Sigmoid colon (tissue), 7 donors: Measurements from ENCODE around the gene SBNO2. TPM values are rescaled to one million over a fixed set of nuclear protein-coding genes. Genes with fewer than 3 reads are reported as not detected.

Experiments
- DNase-seq: peaks from one replicate; pipeline ENCODE4 v3.0.0-alpha.2; 2019
- H3K27ac ChIP-seq, 4 donors: fragments of 200-600 bp; sonication (generic); one replicate each; pipeline ENCODE4 v1.5.1; 2016 to 2019; ENCODE audit warnings: mild to moderate bottlenecking in 1 of 4
- H3K27me3 ChIP-seq, 3 donors: fragments of 200-600 bp; sonication (generic); one replicate each; pipeline ENCODE4 v1.5.1; 2019; ENCODE audit warnings: mild to moderate bottlenecking in 1 of 3
- H3K36me3 ChIP-seq, 4 donors: fragments of 200-600 bp; sonication (generic); one replicate each; pipeline ENCODE4 v1.5.1; 2016 to 2019
- H3K4me1 ChIP-seq, 4 donors: fragments of 200-600 bp; sonication (generic); one replicate each; pipeline ENCODE4 v1.5.1; 2017 to 2019
- H3K4me3 ChIP-seq, 4 donors: fragments of 200-600 bp; sonication (generic); one replicate each; pipeline ENCODE4 v1.5.1; 2017 to 2019; ENCODE audit warnings: mild to moderate bottlenecking in 2 of 4, moderate library complexity in 1 of 4
- H3K9me3 ChIP-seq, 4 donors: fragments of 200-600 bp in 3 of 4; sonication (generic) in 3 of 4; one replicate each; pipeline versions ENCODE4 v1.5.1 to v1.6.1; 2013 to 2019
- EP300 ChIP-seq, 4 donors: sonication (generic); formaldehyde crosslinking; IDR thresholded peaks; one replicate each; pipeline ENCODE4 v1.6.1; 2017; ENCODE audit warnings: antibody characterized with exemption in 4 of 4
- POLR2A ChIP-seq, 2 donors: fragments of 450-650 bp; IDR thresholded peaks; one replicate each; pipeline ENCODE4 v1.6.1; 2016; ENCODE audit warnings: antibody characterized with exemption in 2 of 2, mild to moderate bottlenecking in 2 of 2, moderate library complexity in 2 of 2
- POLR2AphosphoS5 ChIP-seq, 4 donors: sonication (generic); formaldehyde crosslinking; IDR thresholded peaks; one replicate each; pipeline ENCODE4 v1.6.1; 2017; ENCODE audit warnings: antibody characterized with exemption in 4 of 4
- WGBS, 2 donors: extraction: QIAGEN DNeasy Blood & Tissue Kit; methylation state at CpG; one replicate each; pipeline ENCODE4 v1.1.7; 2013; 5-methylcytosine and 5-hydroxymethylcytosine counted together
- intact Hi-C: fragments of 100-400 bp; cut with DNase I; formaldehyde crosslinking; loops from one replicate; pipeline ENCODE4 v1.15.1; 2023
- polyA plus RNA-seq, 3 donors: library from polyadenylated mRNA; stranded (reverse); fragments of 200-250 nt; gene quantifications; one replicate each; pipeline ENCODE4 v1.2.3, GENCODE V29; 2013
- total RNA-seq, 4 donors: library from RNA; depleted of rRNA; stranded (reverse); fragments of >200 nt; gene quantifications; one replicate each; pipeline ENCODE4 v1.1.0, GENCODE V29; 2016
- TF ChIP-seq, protein P1 (sequence below), 4 experiments: fragments of 450-650 bp in 3 of 4; fragments of 200-600 bp in 1 of 4; IDR thresholded peaks; one replicate each; pipeline ENCODE4 v1.5.1; 2016 to 2019; ENCODE audit warnings: antibody characterized with exemption in 4 of 4, mild to moderate bottlenecking in 3 of 4, moderate library complexity in 2 of 4
- donor health status: healthy with polysubstance abuse.
- donor health status: Bipolar disorder and iron deficiency.
- donor health status: healthy.

Gene SBNO2, protein sequence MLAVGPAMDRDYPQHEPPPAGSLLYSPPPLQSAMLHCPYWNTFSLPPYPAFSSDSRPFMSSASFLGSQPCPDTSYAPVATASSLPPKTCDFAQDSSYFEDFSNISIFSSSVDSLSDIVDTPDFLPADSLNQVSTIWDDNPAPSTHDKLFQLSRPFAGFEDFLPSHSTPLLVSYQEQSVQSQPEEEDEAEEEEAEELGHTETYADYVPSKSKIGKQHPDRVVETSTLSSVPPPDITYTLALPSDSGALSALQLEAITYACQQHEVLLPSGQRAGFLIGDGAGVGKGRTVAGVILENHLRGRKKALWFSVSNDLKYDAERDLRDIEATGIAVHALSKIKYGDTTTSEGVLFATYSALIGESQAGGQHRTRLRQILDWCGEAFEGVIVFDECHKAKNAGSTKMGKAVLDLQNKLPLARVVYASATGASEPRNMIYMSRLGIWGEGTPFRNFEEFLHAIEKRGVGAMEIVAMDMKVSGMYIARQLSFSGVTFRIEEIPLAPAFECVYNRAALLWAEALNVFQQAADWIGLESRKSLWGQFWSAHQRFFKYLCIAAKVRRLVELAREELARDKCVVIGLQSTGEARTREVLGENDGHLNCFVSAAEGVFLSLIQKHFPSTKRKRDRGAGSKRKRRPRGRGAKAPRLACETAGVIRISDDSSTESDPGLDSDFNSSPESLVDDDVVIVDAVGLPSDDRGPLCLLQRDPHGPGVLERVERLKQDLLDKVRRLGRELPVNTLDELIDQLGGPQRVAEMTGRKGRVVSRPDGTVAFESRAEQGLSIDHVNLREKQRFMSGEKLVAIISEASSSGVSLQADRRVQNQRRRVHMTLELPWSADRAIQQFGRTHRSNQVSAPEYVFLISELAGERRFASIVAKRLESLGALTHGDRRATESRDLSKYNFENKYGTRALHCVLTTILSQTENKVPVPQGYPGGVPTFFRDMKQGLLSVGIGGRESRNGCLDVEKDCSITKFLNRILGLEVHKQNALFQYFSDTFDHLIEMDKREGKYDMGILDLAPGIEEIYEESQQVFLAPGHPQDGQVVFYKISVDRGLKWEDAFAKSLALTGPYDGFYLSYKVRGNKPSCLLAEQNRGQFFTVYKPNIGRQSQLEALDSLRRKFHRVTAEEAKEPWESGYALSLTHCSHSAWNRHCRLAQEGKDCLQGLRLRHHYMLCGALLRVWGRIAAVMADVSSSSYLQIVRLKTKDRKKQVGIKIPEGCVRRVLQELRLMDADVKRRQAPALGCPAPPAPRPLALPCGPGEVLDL (N-terminal part only)
- total RNA-seq (10 to 100 TPM in 3 of 4 donors, 1 to 10 TPM in 1; 6.8 to 91.9 (median 14.7) TPM), polyA plus RNA-seq (10 to 100 TPM; 11.4 to 75.0 (median 14.8) TPM)

DNA sequence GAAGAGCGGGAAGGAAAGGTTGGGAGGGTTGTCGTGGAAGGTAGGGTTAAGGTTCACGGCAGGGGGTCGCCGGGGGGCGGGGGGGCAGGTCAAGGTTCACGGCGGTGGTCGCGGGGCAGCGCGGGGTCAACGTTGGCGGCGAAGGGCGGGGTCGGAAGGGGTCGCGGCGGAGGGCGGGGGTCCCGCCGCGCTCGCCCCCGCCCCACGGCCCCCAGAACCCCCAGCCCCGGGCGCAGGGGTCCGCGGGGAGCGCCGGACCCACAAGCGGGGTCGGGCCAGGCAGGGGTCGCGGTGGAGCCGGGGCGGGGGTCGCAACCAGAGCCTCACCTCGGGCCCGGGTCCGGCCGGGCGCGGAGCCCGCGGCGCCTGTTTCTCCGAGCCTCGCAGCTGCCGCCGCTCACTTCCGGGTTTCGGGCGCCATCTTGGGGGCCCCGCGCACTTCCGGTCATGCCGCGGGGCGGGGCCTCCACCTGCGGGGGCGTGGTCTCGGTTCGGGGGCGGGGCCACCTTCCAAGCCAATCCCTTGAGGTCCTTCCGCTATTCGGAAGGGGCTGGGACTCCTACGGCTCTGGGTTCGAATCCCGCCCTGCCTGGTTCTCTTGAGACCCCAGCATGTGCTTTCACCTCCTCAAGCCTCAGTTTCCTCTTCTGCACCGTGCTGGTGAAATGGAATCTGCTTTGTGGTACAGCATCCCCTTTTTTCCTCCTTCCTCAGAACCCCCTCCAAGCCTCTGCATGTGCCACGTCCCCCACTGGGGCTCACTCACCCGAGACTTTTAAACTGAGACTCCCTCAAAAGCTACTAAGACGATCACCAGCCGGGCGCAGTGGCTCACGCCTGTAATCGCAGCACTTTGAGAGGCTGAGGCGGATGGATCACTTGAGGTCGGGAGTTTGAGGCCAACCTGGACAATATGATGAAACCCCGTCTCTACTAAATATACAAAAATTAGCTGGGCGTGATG lies at the start of gene SBNO2:
Gene SBNO2 (minus strand): TSS at position 424 of the 965 bp plus-strand sequence. CDS start 19,992 bp downstream, outside the sequence.
- 11 to 13% methylated on average over 84 of the region's 84 CpGs for WGBS, 2 donors
- Histone ChIP-seq H3K36me3 (no peaks in the 10 kb centered on the region), H3K27me3 (no peaks in the 10 kb centered on the region), H3K27ac (peak within 1 kb of the TSS; percentile 82 to 99 (median 96)), H3K4me1 (peaks cover 0 to 50% (median 40%) of the 10 kb centered on the region in 4 donors), H3K4me3 (peak within 1 kb of the TSS; percentile 49 to 97 (median 87)), H3K9me3 (no peaks in the 10 kb centered on the region)
- DNase-seq = peak; percentile 96
- intact Hi-C loops = loop anchor here (2.0 to 10.0 kb wide), 4 partner anchors 42 to 249 kb away; partner anchors contain the start of genes ARID3A and ATP5F1D
- peak; percentile 72 to 85 (median 84) for TF ChIP-seq POLR2AphosphoS5 (IDR thresholded peaks at IDR 0.05)
- TF ChIP-seq POLR2A (IDR thresholded peaks at IDR 0.05) = peak; percentile 20 to 28
- no peak for TF ChIP-seq EP300 (IDR thresholded peaks at IDR 0.05)
- TF ChIP-seq, protein P1, sequence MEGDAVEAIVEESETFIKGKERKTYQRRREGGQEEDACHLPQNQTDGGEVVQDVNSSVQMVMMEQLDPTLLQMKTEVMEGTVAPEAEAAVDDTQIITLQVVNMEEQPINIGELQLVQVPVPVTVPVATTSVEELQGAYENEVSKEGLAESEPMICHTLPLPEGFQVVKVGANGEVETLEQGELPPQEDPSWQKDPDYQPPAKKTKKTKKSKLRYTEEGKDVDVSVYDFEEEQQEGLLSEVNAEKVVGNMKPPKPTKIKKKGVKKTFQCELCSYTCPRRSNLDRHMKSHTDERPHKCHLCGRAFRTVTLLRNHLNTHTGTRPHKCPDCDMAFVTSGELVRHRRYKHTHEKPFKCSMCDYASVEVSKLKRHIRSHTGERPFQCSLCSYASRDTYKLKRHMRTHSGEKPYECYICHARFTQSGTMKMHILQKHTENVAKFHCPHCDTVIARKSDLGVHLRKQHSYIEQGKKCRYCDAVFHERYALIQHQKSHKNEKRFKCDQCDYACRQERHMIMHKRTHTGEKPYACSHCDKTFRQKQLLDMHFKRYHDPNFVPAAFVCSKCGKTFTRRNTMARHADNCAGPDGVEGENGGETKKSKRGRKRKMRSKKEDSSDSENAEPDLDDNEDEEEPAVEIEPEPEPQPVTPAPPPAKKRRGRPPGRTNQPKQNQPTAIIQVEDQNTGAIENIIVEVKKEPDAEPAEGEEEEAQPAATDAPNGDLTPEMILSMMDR (IDR thresholded peaks at IDR 0.05) = no peak

DNA sequence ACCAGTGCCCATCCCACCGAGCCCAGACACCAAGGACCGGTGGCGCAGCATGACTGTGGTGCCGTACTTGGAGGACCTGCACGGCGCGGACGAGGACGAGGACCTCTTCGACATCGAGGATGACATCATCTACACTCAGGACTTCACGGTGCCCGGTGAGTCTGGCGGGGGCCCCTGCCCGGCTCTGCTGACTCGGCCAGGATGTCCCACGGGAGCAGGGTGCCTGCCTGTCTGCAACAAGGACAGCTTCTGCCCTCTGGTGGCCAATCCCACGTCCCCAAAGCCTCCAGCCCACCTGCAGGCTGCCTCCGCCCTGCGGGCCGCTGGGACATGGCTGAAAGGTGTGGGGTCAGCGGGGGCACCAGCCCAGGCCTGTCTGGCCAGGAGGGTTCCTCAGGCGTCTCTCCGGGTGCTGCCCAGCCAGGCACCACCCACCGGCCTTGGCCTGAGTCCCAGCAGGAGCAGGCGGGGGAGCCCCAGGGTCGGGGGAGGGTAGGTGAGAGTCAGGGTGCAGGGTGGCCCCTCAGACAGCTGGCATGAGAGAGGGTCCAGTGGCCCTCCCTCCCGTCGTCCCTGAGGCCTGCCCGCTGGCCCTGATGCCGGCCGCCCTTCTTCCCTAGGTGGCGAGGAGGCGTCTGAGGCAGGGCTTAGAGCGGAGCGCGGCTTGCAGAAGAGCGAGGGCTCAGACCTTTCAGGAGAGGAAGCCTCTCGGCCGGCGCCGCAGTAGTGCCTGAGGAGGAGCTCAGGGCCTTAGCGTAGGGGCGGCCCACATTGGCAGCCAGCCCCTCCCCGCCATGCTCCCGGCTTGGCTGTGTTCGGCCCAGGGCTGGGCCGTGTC lies 49.2 kb upstream of the SBNO2 start:
- TF ChIP-seq POLR2AphosphoS5 (IDR thresholded peaks at IDR 0.05) = no peak
- TF ChIP-seq POLR2A (IDR thresholded peaks at IDR 0.05) = no peak
- TF ChIP-seq, protein P1 (IDR thresholded peaks at IDR 0.05) = peak in 2 of 4 experiments; percentile 12 to 16
- DNase-seq = no peak
- Histone ChIP-seq H3K27ac (no peak overlapping the region), H3K27me3 (no peaks in the 10 kb centered on the region), H3K9me3 (no peaks in the 10 kb centered on the region), H3K4me1 (peaks cover 0 to 46% (median 32%) of the 10 kb centered on the region in 4 donors), H3K36me3 (peaks cover 13 to 87% (median 53%) of the 10 kb centered on the region in 4 donors), H3K4me3 (no peak overlapping the region)
- 78 to 85% methylated on average over 48 of the region's 48 CpGs for WGBS, 2 donors
- intact Hi-C loops = no loop called here

DNA sequence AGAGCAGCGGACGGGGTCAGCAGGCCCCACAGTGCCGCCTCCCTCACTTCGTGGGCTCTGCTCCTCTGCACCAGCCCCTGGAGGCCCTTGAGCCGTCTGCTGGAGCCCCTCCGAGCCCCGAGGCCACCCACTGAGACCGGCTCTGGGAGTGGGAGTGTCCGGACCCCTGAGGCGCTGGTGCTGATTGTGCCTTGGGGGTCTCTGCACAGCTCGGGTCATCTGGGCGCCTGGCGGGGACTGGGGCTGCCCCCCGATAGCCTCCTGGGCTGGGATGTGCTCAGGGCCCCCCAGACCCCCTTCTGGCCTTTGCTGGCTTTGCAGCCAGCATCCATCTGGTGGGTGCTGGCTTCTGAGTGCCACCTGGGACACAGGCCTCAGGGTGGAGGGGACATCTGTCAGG lies 48.3 kb upstream of the SBNO2 start:
- TF ChIP-seq POLR2A (IDR thresholded peaks at IDR 0.05) = no peak
- TF ChIP-seq, protein P1 (IDR thresholded peaks at IDR 0.05) = no peak
- no peak for TF ChIP-seq POLR2AphosphoS5 (IDR thresholded peaks at IDR 0.05)
- TF ChIP-seq EP300 (IDR thresholded peaks at IDR 0.05) = no peak
- DNase-seq = no peak
- intact Hi-C loops = no loop called here
- peaks cover 0 to 55% (median 41%) of the 10 kb centered on the region in 4 donors for H3K4me1 ChIP-seq
- H3K9me3 ChIP-seq = no peaks in the 10 kb centered on the region
- no peaks in the 10 kb centered on the region for H3K27me3 ChIP-seq
- peak overlapping the region in 1 of 4 donors; percentile 57 for H3K27ac ChIP-seq
- peaks cover 13 to 78% (median 49%) of the 10 kb centered on the region in 4 donors for H3K36me3 ChIP-seq
- 93 to 96% methylated on average over 14 of the region's 14 CpGs for WGBS, 2 donors
- H3K4me3 ChIP-seq = no peak overlapping the region
